ENCODE results near the gene ABLIM2. TPM values are rescaled to one million over a fixed set of nuclear protein-coding genes. Genes with fewer than 3 reads are reported as not detected.

Gene ABLIM2
- total RNA-seq, 1 donor from 2014 or later = 5.2 TPM

GRCh38 chr4:7993671-7994070 is 164.9 kb downstream of the ABLIM2 start:
- intact Hi-C loops (cut with DNase I) = no loop called here
- peaks cover 6% of the 10 kb centered on the region for H3K9me3 ChIP-seq

GRCh38 chr4:7992846-7993245 is 165.8 kb downstream of the ABLIM2 start:
- no peak overlapping the region for H3K4me3 ChIP-seq
- H3K27me3 ChIP-seq (ENCODE audit: low read depth) = no peaks in the 10 kb centered on the region
- no peak for TF ChIP-seq CTCF (IDR thresholded peaks at IDR 0.05)
- DNase-seq = no peak
- H3K36me3 ChIP-seq = no peaks in the 10 kb centered on the region
- peaks cover 6% of the 10 kb centered on the region for H3K9me3 ChIP-seq
- no peak overlapping the region for H3K27ac ChIP-seq
- H3K4me1 ChIP-seq = no peaks in the 10 kb centered on the region
- intact Hi-C loops (cut with DNase I) = no loop called here
- ATAC-seq = no peak

More at GRCh38 chr4:7993671-7994070, 164.9 kb downstream of the ABLIM2 start:
- TF ChIP-seq CTCF (IDR thresholded peaks at IDR 0.05) = no peak
- DNase-seq (no peak), ATAC-seq (no peak)
- H3K27me3 ChIP-seq (ENCODE audit: low read depth) = no peaks in the 10 kb centered on the region
- H3K27ac ChIP-seq = no peak overlapping the region
- no peaks in the 10 kb centered on the region for H3K4me1 ChIP-seq
- H3K4me3 ChIP-seq = no peak overlapping the region
- no peaks in the 10 kb centered on the region for H3K36me3 ChIP-seq

GRCh38 chr4:7990807-7991459 is 167.7 kb downstream of the ABLIM2 start:
- TF ChIP-seq CTCF (IDR thresholded peaks at IDR 0.05) = no peak
- ATAC-seq (no peak), DNase-seq (no peak)
- intact Hi-C loops (cut with DNase I) = no loop called here
- Histone ChIP-seq H3K4me3 (no peak overlapping the region), H3K9me3 (peaks cover 6% of the 10 kb centered on the region), H3K4me1 (peaks cover 6% of the 10 kb centered on the region), H3K36me3 (no peaks in the 10 kb centered on the region), H3K27ac (no peak overlapping the region), H3K27me3 (ENCODE audit: low read depth) (no peaks in the 10 kb centered on the region)

GRCh38 chr4:7989654-7990053 is 169.0 kb downstream of the ABLIM2 start:
- no peak overlapping the region for H3K4me3 ChIP-seq
- TF ChIP-seq CTCF (IDR thresholded peaks at IDR 0.05) = no peak
- no peaks in the 10 kb centered on the region for H3K27me3 ChIP-seq (ENCODE audit: low read depth)
- H3K36me3 ChIP-seq = no peaks in the 10 kb centered on the region
- ATAC-seq = no peak
- peaks cover 6% of the 10 kb centered on the region for H3K9me3 ChIP-seq
- DNase-seq = no peak
- intact Hi-C loops (cut with DNase I) = loop anchor here (5.0 kb wide), 1 partner anchor 187 kb away; no protein-coding TSS in a partner anchor
- no peak overlapping the region for H3K27ac ChIP-seq
- H3K4me1 ChIP-seq = peaks cover 6% of the 10 kb centered on the region

GRCh38 chr4:7988437-7988836 is 170.2 kb downstream of the ABLIM2 start:
- no peak overlapping the region for H3K27ac ChIP-seq
- no peak for ATAC-seq
- no peak for DNase-seq
- peaks cover 6% of the 10 kb centered on the region for H3K9me3 ChIP-seq
- no peaks in the 10 kb centered on the region for H3K27me3 ChIP-seq (ENCODE audit: low read depth)
- no peak for TF ChIP-seq CTCF (IDR thresholded peaks at IDR 0.05)
- H3K36me3 ChIP-seq = no peaks in the 10 kb centered on the region
- H3K4me3 ChIP-seq = no peak overlapping the region
- intact Hi-C loops (cut with DNase I) = loop anchor here (5.0 kb wide), 1 partner anchor 186 kb away; no protein-coding TSS in a partner anchor
- H3K4me1 ChIP-seq = peaks cover 6% of the 10 kb centered on the region

Data from lower lobe of right lung (tissue), 2 donors.